ENCODE measurements around the gene SLIT3.

Gene SLIT3

DNA sequence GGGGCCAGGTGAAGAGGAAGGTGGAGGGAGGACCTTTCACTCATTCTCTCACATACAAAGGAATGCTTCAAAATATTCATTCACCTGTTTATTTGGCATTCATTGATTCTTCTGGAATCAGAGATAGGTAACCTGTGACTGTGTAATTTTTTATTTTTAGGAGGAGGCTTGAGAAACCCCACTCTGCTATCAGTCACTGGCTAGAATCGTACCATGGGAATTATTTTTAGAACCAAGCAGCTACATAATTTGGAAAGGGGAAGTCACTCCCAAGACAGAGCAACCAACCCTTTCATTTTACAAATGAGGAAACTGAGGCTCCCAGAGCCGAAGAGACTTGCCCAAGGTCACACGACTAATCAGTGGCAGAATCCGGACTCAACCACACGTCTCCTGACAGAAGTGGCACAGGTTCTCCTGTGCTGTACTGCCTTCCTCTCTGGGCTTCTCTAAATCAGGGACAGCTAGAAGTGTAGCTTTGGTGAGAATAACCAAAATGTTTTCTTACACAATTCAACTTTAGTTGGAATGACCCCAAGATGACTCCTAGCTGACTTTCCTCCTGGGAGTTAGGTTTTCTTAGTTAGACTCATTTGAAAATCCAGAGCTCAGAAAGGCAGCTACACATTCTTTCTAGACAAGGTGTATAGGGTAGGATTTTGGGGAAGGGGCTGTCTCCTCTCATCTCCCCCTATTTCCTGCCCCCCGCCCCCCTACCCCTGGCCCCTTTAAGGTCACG lies 457.5 kb downstream of the SLIT3 start:
- no peak for DNase-seq

DNA sequence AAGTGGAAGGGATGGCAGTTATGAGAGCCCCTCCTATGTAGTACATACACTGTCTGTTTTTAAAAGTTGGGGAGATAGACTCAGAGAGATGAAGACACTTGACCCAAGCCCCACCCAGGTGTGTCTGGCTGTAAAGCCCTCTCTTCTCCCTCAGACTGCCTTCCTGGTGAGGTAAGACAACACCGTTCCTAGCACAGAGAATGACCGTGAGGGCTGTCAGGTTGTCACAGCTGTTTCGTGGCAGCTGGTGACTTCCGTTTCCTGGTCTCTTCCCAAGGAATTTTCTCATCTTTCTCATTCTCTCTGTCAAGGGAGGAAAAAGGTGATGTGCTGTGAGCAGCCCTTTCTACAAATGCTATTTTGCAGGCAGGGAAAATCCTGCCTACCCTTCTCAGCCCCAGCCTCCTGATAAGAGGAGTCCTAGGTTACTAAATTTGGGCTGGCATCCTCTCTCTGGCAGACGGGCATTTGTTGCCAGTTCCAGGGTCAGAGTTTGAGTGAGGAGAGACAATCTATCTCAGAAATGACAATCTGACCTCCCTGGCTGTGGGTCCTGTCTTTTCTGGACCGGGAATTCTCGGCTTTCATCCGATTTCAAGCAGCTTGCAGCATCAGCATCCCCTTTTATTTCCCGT lies 458.3 kb downstream of the SLIT3 start:
- DNase-seq = no peak

DNA sequence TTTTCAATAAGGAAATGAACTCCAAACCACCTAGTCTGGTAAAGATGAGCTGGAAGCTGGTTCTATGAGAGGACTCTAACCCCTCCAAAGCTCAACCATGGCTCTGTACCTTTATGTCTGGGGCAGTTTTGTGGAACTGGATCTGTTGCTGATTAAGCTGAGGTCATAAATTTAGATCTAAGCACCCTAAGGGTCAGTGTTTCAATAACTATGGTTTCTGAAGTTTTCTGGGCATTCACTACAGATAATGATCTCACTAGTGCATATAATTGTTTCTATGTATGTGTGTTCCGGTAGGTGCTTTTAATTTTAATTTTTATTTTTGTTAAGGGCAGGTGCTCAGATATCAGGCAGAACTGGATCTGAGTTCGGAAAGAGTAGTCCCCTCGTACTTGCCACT lies 463.1 kb downstream of the SLIT3 start:
- DNase-seq = no peak

DNA sequence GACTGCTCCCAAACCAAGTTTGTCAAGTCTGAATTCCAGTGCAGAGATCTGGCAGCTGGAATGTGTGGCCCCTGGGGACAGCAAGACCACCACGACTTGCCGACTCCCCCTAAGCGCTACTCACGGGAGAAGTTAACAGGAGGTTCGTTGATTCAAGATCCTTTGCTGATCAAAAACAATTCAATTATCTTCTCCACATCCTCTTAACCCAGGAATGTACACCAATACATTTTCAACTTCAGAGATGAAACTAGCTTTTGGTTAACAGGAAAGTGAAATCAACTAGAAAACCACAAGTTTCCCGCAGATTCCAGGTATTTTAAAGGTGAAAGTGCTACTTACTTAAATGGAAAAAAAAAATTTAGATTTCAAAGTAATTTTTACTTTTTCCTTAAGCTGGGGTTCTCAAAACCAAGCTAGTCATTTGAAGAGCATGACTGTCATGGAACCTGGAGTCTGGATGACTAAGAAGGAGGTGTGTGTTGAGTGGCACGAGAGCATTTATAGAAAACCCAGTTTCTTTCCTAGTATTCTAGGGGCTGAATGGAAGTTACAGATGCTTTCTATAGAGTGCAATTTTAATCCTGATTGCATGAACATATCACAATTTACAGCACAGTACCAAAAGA lies 464.2 kb downstream of the SLIT3 start:
- no peak for DNase-seq

DNA sequence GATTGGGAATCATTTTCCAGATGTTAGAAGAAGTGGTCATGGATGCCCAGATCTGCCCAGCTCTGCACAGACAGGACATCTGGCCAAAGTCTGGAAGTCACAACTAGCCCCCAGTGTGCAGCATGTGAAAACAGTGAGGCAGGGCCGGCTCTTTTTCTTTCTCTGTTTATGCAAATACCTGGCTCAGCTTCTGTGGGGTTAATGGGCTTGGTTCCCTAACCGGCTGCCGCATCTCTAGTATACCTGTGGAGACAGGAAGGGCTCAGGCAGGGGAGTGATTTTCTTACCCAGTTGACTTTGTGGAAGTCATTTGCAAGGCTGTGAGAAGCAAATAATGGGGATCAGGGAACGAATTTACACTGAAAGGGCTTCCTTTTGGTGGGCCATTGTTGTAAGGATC lies 467.0 kb downstream of the SLIT3 start:
- DNase-seq = no peak

DNA sequence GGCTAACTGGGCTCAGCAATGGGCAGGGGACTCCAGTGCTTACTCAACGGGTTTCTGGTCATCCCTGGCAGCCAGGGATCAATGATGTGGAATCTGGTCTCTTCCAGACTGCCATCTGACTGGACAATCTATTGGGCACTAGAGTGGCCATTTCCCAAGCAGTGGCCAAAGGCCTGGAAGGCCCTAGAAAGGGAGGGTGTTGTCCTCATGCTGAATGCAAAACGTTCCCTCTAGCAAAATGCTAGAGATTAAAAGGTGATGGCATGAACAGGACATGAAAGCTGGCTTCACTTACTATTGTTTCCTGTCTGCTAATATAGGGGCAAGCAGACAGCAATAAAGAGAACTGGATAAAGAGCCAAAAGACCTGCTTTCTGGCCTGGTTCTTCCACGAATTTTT lies 467.6 kb downstream of the SLIT3 start:
- no peak for DNase-seq

DNA sequence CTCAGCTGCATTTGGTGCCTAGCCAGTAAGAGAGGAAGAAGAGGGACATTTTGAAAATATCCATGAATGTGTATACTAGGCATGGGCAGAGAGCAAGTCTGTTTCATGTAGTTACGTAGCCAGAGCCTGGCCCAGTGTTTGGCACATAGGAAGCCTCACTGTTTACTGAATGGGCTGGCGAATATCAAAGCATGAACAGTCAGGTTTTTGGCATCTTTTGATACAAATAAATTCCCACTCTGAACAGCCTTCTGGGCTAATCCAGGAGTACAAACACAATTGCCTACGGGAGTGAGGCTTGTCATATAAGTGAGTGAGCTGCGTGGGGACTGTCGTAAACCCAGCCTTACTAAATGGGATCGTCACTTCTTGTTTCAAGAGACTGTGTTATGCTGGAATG lies 468.6 kb downstream of the SLIT3 start:
- no peak for DNase-seq

DNA sequence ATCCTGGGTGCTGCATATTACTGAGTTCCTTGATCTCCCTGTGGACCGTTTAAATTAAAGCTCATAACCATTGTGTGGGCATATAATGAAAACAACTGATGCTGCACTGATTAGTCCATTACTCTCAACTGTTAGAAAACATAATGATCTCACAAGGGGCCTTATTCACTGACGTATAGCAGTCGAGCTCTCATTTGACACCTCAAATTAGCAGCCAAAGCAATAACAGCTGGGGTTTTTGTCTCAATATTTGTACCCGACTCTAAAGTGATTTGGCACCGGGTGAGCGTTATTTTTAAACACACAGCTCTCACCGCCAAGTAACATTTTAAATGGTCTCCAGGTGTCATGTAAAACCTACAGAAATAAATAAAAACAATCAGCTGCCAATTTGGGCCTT lies 469.6 kb downstream of the SLIT3 start:
- no peak for DNase-seq

DNA sequence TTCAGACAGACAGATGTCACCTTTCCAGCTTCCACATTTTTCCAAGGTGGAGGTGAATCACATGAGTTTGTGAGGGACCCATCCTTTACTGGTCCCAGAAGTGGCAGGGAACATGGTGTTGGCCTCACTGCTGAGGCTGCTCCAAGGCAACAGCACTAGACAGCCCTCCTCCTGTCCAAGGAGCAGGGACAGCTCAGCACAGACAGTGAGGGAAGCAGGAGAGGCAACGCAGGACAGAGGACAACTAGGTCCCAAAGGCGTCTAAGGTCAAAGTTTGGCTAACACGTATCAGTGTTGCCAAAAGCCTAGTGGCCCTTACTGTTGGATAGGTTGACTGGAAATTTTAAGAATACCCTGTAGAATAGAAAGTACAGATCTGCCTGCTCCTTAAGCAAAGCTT lies 470.1 kb downstream of the SLIT3 start:
- no peak for DNase-seq

DNA sequence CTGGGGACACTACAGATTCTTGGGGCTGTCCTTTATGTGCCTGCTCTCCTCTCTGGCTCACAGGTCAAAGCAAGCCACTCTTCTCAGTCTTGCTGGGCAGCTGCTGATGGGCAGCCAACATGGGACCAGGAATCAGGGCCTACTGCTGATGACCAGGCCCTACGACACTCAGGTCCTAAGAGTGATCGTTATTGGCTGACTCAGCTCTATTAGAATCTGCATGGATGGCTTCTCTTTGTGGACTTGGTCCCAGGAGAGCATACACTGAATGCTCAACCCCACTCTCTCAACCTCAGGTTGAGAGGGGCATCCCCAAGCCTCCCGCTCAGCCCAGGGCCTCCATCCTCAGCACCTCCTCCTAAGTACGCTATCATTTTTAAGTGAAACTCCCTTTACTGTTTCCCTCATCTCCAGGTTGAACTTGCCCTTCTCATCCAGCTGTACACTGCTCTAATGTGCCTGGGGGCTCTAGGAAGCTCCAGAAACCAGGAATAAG lies 471.0 kb downstream of the SLIT3 start:
- DNase-seq = peak; percentile 16

DNA sequence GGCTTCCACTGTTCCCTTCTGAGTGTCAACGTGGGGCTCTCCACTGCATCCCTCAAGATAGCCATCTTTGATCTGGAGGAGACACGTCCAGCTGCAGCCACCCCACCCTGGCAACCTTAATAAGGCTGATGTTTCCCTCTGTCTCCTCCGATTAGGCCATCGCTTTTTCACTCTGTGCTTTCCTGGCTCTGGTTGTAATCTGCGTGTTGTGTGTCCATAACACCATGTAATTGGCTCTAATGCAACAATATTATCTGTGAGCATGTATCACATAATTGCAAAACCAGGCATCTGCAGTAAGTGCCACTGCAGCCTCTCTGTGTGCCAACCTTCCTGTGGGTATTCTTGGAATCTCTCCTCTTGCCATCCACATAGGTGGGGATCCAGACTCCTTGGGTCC lies 471.9 kb downstream of the SLIT3 start:
- no peak for DNase-seq

DNA sequence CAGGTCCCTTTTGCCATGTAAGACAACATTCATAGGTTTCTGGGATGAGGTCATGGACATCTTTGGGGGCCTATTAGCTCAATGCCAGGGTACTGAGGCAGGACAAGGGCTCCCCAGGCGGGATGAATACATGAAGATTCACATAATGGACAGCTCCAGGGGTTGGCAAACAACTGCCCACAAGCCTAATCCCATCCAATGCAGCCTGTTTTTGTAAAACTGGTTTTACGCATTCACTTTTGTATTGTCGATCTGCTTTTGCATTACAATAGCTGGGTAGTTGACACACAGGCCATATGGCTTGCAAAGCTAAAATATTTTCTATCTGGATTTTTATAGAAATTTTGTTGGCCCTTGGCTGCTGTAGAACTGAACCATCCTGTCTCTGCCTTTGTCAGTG lies 473.3 kb downstream of the SLIT3 start:
- no peak for DNase-seq

DNA sequence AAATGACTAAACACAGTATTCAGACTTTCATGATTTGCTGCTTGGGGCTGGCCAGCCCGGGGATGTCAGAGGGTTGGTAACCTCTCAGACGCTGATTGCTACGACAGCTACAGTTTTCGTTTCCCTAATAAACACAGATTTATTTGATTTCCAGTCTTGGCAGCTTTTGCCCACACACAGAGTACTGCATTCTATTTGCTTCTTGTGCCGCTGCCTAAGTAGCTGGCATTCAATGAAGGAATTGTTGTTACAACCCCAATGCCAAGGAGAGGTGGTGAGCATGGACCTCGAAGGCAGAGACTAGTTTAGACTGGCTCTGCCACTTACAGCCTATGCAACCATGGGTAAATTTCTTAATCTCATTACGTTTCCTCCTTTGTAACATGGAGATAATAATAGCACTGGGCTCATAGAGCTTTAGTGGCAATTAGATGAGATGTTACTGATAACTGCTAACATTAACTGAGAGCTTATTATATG lies 474.7 kb downstream of the SLIT3 start:
- DNase-seq = no peak

DNA sequence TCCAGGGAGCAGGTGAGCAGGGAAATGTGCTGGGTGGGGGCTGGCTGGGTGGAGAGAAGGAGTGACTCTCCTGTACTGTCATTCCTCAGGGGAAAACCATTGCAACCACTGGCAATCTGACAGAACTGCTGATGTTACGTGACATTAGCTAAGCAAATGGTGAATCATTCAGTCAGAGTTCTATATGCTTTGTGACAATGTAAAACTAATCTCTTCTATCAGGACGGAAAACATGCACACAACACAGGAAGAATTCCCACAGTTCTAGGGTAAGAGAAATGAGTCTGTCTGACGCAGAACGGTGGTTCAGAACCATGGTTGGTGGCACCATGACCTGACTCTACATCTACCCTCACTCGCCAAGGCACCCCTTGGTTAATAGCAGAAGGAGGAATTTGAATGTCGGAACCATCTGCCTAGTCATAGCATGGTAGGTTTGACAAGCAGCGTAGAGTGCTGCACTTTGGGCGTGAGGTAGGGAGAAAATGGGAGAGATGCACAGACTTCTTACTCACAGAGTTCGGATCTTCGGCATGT lies 478.1 kb downstream of the SLIT3 start:
- no peak for DNase-seq

DNA sequence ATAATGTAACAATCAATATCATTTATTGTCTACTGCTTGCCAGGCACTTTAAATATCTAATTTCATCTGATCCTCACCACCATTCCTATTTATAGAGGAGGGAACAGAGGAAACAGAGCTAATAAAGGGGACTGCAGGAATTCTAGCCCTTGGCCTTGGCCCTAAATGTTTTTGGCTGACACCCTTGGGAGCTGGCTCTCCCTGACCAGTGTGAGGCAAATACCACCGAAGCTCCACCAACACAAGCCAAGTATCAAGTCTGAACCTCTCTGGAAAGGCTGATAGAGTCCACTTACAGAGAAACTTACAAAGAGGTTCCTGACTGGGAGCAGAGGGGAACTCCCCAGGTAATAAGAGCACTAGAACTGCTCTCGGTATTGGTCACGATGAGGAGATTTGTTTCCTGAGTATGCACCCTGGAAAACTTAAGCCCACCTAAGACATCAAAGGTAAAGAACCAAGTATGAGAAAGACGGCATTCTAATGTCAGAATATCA lies 478.6 kb downstream of the SLIT3 start:
- no peak for DNase-seq

DNA sequence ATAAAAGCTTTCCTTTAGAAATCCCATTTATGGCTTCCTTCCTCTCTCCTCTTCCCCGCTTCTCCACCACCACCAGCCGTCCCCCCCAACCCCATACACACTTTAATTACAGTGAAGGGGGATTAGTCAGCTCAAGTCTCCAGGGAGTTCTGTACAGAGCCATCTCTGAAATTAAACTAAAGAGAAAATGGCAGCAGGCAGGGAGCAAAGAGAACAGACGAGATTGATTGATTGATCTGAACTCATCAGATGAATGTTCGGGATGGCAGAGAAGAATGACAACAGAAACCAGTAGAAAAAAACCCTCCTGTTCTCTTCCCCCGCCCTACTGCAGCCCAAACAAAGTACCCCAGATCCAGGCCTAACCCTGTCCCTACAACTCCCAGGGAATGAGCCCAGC lies 480.1 kb downstream of the SLIT3 start:
- DNase-seq = no peak

DNA sequence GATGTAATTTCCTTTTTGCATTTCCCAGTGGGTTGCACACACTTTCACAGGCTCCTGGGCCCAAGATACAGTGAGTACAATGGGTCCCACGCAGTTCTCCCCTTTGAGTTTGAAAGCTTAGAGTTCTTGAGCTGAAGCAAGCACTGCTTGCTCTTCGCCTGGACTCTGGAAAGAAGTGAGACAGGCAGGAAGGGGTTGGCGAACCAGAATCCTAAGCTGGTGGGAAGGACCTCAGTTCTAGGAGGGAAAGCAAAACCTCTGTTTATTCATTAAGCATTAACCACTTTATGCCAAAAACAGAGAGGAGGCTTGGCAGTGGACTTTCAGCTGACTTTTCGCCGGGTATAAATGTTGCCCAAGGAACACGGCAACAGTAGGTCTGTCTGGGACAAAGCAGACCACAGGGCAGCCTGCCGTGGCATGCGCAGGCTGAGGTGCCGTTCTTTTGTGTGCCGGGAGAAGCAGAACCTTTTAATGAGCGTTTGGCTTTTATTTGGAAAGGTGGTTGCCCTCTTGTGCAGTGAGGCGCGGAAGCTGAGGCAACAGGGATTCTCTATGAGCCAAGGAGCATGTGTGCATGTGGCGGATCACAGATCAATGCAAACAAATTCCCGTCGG lies 481.8 kb downstream of the SLIT3 start:
- DNase-seq = no peak

DNA sequence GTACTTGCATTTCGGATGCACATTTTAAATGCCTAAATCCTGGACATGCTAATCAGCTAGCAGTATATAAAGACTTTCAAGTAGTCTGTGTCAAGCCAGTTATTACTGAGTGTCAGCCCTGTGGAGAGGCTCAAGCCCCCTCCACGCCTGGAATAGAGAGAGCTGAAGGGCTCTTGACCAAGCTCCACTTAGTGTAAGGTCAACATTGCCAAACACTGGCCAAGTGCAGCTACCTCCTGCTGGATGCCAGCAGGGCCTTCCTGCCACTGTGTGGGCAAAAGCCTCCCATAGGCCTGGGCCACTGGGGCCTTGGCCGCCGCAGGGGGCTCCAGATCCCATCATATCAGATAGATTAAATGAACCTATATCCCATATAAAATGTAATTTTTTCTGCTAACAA lies 482.4 kb downstream of the SLIT3 start:
- DNase-seq = no peak

DNA sequence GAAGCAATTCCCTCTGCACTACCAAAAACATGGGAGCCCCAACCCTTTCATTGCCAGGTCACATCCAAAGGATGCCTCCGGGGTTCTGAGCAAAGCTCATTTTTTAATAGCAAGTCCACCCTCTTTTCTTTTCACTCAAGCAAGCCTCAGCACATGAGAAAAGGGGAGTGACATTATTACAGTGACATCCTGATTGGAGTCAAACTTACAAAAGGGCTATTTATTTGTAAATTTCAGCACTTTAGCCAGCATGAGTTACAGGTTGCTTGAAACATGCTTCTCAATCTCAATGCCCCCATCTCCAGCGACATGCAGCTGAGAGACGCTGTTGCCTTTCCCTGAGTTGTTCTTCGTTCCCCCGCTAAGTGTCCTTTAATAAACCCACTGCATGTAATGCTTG lies 483.3 kb downstream of the SLIT3 start:
- DNase-seq = no peak

DNA sequence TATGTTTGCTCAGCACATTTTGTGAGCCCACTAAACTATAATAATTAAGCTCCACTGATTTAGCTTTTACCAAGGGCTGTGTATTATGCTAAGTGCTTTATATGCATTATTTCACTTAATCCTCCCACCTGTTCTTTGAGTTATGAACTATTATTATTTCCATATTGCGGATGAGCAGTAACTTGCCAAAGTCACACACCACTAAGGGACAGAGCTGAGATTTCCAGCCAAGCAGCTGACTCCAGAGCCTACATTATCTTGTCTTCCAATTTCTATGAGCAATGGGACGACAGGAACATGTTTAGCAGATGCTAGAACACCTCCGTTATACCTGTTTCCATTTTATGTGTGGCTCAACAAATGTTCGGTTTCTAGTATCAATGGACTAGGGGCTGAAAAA lies 484.3 kb downstream of the SLIT3 start:
- DNase-seq = no peak

DNA sequence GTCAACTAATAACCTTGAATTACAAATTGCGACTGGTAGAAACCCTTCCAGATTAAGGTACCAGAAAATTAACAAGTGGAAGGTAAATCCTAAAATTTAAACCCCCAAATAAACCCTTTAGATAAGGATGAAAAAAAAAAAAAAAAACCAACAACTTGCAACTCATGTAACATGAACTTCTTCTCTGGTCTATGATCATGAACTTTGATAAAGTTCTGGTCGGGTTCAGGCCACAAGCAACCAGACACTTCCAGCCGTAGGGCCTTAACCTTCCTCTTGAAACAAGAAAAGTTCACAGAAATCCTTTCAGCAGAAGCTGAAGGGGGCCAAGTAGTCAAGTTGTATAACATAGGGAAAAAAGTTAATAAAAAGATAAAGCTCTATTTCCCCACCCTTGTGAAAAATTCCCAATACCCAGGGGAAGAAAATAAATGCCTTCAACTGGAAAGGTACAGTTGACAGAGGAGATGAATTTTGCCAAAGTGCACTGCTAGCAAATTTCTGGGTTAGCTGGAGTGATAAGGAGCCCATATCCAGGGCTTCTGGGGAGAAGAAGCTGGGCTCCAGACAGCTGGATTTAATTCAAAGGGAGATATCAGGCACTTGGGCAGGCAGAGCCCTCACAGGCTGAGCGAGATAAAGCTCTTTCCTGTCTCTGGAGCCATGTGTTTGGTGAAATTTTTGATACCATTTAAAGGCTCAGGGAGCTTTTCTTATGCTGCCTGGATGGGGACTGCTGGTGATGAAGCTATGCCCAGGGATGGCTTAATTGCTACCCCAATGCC lies 487.6 kb downstream of the SLIT3 start:
- DNase-seq = no peak

DNA sequence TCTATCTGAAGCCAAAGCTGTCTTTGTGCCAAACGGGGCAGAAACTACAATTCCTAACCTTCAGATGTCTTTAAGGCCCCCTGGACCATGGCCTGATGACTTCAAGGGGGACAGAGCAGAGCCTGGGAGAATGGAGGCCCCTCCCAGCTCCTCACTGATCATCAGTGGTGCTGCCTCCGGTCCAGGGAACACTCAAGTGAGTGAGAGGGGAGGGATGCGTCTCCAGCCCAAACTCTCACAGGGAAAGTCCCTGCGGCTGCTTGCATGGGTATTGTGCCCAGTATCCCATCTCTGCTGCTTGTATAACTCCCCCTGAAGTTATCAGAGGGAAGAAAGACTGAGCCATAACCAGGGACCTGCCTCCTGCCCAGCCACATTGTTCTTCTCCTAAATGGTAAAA lies 490.3 kb downstream of the SLIT3 start:
- DNase-seq = no peak
